NCI-H1436 (cell line): ENCODE results near the gene RTN4.
"Not testable (repeated sequence)": the region's sequence is repeated elsewhere in the genome, so short reads cannot be mapped to it uniquely, and the experiment has no call there.

Source experiments
- DNase-seq: peaks from one replicate; lab custom pipeline; 2025; lab: John Stamatoyannopoulos, UW

Gene RTN4

DNA sequence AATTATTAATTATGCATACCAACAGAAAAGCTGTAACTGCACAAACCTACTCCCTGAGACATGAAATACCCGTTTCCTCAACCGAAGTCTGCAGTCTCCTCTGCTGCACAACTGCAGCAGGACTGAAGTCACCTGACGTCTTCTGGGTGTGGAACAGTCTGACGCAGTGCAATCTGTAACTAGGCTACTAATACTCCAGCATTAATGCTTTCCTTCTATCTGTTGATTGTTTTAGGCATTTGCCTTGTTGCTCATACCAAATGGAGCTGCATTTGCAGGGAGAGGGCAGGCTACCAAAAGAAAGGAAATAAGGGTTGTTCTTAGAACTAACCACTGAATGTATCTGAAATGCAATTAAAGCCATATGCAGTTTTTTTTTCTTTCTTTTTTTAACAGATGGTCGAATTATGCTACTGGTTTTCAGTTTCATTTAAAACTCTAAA is 40.1 kb downstream of the RTN4 start:
- peak; percentile 24 for DNase-seq

DNA sequence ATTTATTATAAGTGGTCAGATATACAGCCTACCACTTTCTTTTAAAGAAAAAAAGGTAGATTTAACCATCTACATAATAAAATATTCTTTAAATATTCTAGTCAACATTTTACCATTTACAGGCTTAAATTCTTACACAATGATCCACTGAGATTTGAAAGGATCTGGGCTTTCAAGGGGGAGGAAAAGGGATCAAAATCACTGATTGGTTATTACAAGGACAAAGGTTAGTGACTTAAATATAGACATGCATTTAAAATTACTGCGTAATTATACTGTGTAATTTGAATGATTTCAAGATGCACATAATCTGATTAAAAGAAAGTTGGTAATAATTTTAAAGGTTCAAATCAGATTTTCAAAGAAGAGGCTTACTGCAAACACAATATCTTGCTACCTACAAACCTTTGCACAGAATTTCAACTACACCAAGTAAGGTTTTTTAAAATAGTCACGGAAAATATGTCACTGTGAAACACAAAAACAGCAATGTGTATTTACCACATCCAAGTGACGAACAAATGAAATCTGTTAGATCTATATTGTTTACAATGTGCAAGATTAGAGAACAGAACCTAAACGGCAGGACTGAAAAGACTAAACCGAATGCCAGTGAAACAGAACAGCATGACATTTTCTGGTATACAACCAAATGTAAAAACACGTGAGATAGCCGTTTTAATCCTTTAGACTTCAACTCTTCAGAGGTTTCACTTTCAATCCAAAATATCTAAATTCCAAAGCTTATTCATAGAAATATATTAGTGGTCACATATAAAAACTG is 40.8 kb downstream of the RTN4 start:
- DNase-seq: no peak

DNA sequence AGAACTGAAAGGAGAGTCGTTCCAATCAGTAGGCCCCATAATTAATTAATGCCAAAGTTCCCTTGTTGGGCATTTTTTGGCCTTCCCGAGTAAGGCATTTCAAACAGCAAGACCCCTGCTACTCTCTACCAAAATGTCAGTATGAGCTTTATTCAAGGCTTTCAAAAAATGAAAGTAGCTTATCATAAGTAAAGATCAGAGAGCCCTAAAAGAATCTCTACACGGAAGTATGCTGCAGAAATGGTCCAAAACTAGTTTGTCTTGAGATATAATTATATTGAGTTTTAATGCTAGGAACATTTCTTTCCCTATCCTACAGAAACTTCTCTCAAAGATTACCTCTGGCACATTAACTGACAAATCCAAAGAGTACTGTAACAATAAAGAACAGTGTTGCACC is 43.9 kb downstream of the RTN4 start:
- no peak for DNase-seq

DNA sequence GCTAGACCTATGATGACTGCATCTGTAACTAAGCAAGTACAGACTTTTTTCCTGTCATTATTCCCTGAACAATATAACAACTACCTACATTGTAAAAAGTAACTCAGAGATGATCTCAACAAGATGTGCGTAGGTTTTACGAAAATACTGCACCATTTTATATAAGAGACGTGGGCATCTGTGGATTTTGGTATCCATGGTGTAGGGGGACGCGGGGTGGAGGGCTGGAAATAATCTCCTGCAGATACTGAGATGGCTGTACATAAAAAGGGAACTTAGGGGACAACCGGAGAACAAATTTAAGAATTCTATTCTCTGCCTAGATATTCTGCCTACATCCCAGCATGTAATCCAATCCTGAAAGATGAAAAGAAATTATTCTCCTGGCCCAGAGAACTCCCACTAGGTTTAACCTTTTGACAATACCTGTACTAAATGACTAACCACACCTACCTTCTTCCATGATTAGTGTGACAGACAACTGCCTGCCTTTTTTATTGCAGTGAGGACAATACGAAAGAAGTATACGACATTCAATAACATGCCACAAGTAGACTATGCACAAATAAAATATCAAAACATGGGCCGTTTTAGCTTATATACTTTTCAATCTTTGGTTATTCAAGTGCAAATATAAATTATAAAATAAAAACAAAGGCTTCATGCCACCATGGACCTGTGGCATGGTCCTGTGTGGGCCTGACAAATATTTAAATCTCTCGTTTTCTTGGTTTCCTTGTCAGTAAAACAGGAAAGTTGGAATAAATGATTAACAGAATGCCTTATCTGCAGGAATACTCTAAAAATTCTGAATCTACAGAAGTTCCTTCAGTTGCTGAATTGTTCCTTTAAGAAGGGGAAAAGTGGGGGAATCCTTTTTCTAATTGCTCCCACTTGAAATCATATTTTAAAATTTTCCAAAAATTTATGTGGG is 46.3 kb downstream of the RTN4 start:
- DNase-seq: no peak

DNA sequence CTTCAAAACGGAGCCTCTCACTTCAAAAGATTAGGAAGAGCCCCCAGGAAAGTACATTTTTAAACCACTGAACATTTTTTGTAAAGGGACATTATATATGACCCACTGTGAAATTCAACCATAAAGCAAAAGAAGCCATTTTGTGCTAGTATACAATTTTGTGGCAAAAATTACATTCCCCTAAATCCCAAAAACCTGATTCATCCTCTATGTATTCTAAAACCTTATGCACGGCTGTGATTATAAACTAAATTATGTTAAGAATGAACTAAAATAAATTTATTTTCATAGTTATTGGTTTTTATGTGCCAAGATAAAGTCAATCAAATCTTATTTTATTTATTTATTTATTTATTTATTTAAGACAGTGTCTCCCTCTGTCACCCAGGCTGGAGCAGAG is 48.5 kb downstream of the RTN4 start:
- no peak for DNase-seq

DNA sequence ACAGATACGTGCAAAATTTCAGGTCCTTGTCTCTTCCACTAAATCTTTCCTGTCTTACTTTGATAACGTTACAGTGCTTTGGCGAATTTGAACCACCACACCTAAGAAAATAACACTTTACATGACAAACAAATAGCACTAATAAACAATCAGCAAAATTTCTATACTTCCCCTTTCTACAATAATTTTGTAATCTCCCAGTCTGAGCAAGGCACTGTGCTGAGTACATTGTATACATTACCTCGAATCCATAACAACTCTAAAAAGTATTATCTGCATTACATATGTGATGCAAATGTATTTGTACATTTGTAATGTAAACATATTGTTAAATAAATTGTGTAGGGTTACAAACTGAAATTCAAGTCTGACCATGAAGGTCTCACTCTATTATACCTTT is 49.9 kb downstream of the RTN4 start:
- DNase-seq: no peak

DNA sequence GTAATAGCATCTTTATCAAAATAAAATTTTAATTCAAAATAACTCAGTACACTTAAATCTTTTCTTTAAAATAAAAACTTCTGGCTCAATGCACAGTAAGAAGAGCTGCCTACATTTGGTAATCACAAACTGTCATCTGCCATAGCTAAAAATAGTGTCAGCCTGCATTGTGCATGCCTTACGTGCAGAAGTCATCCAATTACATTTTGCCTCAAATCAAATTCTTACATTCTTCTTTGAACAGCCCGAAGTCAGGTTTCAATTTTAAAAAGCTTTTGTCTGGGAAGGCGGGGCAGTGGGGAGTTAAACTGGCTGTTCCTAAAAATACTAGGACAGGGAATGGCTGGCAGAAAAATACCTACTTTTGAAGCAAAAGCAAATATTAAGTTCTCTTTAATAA is 51.1 kb downstream of the RTN4 start:
- DNase-seq: no peak

DNA sequence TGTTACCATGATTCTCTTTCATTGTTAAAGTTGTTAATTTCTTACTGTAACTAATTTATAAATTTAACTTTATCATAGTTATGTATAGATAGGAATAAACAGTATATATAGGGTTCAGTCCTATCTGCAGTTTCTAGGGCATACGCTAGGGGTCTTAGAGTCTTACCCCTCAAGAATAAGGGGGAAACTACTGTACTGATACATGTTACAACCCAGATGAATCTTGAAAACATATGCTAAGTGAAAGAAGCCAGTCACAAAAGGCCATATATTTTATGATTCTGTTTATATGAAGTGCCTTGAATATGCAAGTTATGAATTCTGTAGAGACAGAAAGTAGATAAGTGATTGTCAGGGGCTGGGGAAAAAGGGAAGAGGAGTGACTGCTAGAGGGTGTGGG is 52.4 kb downstream of the RTN4 start:
- no peak for DNase-seq

DNA sequence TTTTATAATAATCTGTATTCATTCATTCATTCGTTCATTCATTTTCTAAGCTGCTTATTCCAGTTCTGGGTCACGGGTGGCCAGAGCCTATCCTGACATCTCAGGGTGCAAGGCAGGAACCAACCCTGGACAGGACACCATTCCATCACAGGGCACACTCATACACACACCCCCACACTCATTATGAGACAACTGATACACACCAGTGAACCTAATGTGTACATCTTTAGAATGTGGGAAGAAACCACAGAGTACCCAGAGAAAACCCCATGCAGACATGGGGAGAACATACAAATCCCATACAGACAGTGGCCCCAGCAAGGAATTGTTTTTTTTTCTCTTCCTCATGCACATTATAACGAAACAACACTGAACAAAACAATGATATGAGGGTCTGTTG is 54.7 kb downstream of the RTN4 start:
- no peak for DNase-seq

DNA sequence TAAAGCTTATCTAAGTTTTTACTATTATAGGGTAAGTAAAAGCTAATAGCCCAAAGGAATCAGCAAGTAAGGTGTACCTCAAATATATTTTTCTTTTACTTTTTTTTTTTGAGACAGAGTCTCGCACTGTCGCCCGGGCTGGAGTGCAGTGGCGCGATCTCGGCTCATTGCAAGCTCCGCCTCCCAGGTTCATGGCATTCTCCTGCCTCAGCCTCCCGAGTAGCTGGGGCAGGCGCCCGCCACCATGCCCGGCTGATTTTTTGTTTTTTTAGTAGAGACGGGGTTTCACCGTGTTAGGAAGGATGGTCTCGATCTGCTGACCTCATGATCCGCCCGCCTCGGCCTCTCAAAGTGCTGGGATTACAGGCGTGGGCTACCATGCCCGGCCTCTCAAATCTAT is 59.6 kb downstream of the RTN4 start:
- DNase-seq: not testable (repeated sequence)

DNA sequence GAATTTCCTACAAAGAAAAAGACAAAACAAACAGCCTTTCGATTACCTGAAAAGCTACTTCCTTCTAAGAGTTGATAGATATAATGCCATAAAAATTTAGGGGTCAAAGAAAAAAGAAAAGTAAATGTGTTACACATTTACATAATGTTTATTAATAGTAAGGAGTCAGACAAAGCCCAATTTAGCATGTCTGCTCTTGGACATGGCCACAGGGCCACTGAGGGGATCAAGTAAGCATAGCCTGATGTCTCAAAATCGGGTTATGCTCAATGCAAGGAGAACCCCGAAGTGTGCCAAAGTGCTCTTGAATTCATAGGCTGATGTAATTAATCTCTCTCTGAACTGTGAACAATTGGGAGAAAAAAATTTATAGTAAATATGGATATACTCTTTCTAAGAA is 61.6 kb downstream of the RTN4 start:
- no peak for DNase-seq

DNA sequence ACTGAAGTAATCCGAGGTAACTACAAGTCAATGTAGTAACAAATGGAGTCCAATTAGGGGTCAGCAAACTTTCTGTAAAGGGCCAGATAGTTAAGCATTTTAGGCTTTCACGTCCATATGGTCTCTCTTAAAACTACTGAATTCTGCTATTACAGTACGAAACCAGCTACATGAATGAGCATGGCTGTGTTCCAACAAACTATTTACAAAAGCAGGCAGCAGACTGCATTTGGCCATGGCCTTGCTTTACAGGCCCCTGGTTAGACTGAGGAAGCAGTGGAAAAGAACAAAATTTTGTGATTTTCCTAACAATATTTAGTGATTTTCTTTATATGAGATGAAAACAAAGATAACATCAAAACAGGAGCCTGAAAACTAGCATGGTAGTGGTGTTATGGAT is 64.0 kb downstream of the RTN4 start:
- no peak for DNase-seq

DNA sequence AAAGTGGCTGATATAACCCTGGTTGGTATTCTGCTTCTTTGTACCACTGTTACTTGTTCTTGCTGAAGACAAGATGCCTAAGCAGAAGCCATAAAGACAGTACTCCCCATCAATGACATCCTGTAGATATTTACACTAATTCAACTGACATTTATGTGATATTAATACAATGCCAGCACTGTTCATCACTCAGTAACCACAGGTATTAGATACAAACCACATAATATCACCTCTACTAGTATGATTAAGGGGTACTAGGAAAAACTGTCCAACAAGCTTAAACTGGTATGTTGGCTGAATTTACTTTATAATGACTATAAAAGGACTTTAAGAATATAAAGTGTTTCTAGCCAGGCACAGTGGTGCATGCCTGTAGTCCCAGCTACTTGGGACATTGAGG is 65.8 kb downstream of the RTN4 start:
- no peak for DNase-seq

DNA sequence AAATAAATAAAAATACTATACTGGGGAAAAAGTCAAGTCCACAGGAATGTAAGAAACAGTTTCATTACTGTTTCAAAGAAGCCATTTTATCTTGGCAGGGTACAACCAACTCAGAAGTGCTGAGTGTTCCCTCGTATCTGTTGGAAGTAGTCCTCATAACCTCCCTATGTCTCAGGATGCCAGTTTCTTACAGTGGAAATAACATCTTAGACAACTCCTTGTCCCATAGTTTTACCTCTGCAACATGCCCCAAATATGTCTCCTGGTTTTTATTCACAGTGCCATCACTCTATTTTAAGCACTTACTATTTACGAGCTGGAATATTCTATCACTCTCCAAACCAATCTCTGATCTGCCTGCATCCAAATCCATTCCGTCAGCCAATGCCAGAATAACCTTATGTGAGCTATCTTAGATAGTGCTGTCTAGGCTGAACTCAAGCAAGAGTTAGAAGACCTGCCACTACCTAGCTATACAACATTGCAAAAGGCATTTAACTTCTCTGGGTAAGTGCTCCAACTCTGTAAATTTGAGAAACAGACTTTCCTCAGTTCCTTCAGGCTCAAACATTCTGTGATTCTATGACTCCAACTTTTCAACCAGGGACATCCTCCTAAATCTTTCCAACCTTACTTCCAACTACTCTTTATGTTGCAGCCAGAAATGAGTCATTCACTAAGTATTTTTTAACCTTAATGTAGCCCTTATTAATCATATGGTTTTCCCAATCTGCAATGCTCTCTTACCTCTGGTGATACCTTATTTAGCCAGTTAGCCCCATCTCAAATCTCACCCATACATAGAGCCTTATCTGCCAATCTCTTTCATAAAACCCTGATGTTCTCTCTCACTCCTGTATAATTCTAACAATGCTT is 66.7 kb downstream of the RTN4 start:
- no peak for DNase-seq

DNA sequence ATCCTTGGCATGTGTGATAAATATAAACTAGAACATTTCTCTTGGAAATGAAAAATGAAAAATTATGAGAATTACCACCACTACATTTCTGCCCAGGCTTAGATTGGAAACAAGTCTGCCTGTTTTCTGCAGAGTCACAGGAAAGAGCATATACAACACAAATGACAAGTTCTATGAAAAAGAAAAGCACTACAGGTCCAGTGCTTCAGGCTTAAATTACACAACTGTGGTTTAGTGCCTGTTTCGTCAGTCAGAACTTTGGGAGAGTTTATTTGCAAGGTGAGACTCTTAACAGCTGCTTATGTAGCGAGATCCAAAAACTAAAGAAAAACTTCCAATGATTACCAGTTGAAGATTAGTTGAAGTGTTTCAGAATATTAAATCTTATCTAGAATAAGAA is 68.9 kb downstream of the RTN4 start:
- DNase-seq: no peak

DNA sequence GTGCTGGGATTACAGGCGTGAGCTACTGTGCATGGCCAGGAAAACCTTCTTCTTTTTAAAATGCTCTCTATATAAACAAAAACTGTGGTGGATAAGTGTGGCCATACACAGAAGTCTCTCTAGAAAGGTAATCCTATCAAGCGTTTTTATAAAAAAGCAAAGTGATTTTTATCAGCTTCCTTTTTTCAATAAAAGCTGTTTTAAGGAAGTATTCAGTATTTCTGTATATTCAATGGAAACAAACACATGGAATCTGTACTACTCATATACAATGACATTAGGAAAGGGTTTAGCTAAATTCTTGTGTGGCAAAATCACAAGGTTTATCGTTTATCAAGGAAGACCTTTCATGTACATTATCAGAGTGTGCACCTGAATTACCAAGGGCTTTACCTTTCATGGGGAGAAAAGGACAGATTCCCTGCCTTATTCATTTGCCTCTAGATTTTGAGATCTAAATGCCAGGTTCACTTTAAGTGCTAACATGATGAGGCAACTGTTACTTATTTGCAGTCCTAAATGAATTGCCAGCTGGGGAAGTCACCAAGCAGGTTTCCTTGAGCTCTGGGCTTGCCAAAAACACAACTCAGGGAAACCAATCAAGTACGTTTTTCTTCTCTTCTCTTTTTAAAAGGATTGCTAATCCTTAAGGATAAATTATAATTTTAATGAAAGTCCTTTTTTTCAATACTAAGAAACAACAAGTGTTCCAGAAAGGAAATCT is 70.8 kb downstream of the RTN4 start:
- no peak for DNase-seq

DNA sequence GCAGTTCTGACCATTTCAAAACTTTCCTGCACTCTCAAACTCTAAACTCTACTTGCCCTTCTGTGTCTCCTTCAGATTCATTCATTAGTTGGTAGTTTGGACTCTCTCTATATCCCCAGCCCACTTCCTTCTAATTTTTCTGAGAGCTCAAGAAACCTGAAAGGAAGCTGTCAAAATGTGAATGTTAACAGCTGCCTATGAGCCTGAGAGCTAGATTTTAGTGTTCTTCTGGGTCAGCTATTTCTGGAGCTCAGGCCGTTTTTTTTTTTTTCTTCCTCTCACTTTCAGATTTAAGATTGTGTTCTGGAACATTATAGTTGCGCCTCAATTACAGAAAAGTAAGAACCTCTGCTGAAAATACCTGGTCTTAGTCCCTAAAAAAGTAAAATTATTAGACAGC is 73.1 kb downstream of the RTN4 start:
- no peak for DNase-seq

DNA sequence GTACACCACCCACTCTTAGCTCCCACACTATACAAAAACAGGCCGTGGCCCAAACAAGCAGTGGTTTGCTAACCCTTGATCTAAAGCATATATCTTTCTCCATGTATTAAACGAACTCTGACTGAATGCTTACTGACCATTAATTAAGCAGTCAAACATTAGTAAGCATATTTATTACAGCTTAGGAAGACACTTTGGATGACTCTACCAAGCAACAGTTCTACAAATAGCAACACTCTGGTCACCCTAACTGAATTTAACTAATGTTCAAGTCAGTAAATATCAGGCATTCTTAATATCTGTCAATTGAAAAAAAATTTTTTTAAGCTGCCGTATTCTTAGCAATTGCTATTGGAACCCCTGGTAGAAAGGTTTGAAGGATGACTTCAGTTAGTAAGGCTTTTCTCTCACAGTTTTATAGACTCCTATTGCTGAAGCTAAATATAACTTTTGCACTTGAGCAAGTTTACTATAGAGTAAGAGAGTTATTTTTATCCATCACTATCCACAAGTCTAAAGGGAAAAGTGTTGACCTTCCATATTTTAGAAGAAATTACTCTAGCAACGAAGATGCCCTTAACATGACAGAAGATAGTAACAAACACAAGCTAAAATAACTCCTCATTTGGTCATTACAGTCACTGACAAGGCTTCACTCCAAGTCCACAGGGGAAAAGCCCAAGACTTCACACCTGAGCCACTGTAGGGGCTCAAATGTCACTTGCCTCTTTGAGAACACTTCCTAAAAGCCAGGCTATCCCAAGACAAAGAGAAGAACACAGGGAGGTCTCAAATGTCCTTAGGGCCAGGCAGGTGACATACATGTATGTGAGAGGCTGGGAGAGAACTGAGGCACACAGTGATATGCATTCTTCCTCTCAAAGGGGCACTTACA is 74.4 kb downstream of the RTN4 start:
- DNase-seq: no peak

DNA sequence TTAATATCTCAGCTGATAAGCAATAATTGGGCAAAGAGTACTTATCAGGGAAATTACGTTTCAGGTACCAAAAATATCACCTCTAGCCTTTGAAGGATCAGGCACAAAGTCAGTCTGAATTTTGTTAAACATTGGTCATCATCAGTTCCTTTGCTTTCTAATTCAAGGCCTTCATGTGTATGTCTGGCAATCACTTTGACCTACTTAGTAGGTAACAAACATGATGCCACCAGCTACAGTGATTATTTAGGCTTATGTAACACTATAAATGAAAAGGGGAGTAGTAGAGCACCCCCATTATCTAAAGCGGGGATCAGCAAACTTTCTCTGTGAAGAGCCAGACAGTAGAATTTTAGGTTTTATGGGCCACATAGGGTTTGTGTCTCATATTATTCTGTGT is 75.1 kb downstream of the RTN4 start:
- DNase-seq: no peak

DNA sequence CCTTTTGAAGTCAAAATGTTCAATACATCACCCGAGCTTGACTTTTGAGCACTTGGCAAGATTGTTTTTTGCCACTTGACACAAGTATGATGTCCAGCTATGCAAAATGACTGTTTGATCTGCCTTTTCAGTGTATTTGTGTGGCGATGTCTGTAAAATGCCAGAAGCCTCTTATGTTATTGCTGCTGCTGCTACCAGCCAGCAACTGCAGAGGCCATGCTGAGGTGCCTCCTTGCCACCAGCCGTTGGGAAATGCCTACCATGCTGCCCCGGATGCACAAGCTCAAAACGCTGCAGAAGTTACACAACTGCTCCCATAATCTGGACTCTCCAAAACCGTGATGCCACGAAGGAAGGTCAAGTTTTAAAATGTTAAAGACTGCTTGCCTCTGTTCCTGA is 80.3 kb downstream of the RTN4 start:
- DNase-seq: no peak
